HG03342 (cell line): ENCODE results near the gene CWC15.
"Not testable (repeated sequence)": the region's sequence is repeated elsewhere in the genome, so short reads cannot be mapped to it uniquely, and the experiment has no call there.

Source experiments
- ATAC-seq: cut with Tn5 transposase; IDR thresholded peaks from one replicate; pipeline ENCODE4 v1.9.1; 2021; ENCODE audit warnings: mild to moderate bottlenecking, moderate library complexity; ENCODE audit not compliant: unreplicated experiment

The CWC15 gene

GRCh38 chr11:94922321-94923003 lies 50.9 kb downstream of the CWC15 start:
- ATAC-seq = no peak

GRCh38 chr11:94920311-94920710 lies 53.0 kb downstream of the CWC15 start:
- ATAC-seq = no peak

GRCh38 chr11:94913718-94914394 lies 59.5 kb downstream of the CWC15 start:
- not testable (repeated sequence) for ATAC-seq

- ATAC-seq = no peak
Measured at GRCh38 chr11:94912806-94913205, 60.5 kb downstream of the CWC15 start.
